GM19395 (cell line): ENCODE results near the gene FAM133A.

ENCODE experiments used
- ATAC-seq: cut with Tn5 transposase; IDR thresholded peaks from one replicate; pipeline ENCODE4 v1.9.1; 2021; ENCODE audit warnings: mild to moderate bottlenecking, moderate library complexity; ENCODE audit not compliant: unreplicated experiment

FAM133A gene

GRCh38 chrX:93673869-93674271, at the start of gene FAM133A:
Gene FAM133A (plus strand): TSS chrX:93674206. CDS start chrX:93709420, 35,214 bp downstream.
- peak; percentile 23 for ATAC-seq

- no peak for ATAC-seq
These were observed 36.4 kb upstream of the FAM133A start for GRCh38 chrX:93637591-93637990.

GRCh38 chrX:93649381-93649780, 24.6 kb upstream of the FAM133A start:
- no peak for ATAC-seq

GRCh38 chrX:93660575-93660974, 13.4 kb upstream of the FAM133A start:
- no peak for ATAC-seq

GRCh38 chrX:93673056-93673868, 744 bp upstream of the FAM133A start, which contains the start of gene NAP1L3:
Gene NAP1L3 (minus strand): TSS chrX:93673578. CDS start chrX:93673304, 274 bp downstream.
- peak; percentile 67 for ATAC-seq

- no peak for ATAC-seq
These were observed 22.0 kb downstream of the FAM133A start for GRCh38 chrX:93695981-93696380.

GRCh38 chrX:93703701-93704100, 29.7 kb downstream of the FAM133A start:
- ATAC-seq = no peak

GRCh38 chrX:93711076-93711475, 37.1 kb downstream of the FAM133A start:
- no peak for ATAC-seq

GRCh38 chrX:93741811-93742210, 67.8 kb downstream of the FAM133A start:
- no peak for ATAC-seq

GRCh38 chrX:93760163-93760562, 86.2 kb downstream of the FAM133A start:
- ATAC-seq = no peak
